GM12873 (cell line): ENCODE measurements around the gene NEMP1.

Source experiments
- CTCF ChIP-seq: IDR thresholded peaks from 2 replicates; pipeline ENCODE4 v1.5.1; 2012; ENCODE audit warnings: low read depth, mild to moderate bottlenecking, moderate library complexity, low read length, control low read depth; ENCODE audit not compliant: insufficient read depth; ENCODE audit errors: missing control alignments

Gene NEMP1

GRCh38 chr12:57095440-57095839 is 16.8 kb upstream of the NEMP1 start:
- no peak for TF ChIP-seq CTCF

- no peak for TF ChIP-seq CTCF
Measured at GRCh38 chr12:57094208-57095160, 15.9 kb upstream of the NEMP1 start.

GRCh38 chr12:57093415-57094207 is 15.0 kb upstream of the NEMP1 start:
- peak; percentile 70 for TF ChIP-seq CTCF

GRCh38 chr12:57092876-57093414 is 14.4 kb upstream of the NEMP1 start:
- no peak for TF ChIP-seq CTCF

GRCh38 chr12:57092529-57092862 is 13.9 kb upstream of the NEMP1 start:
- TF ChIP-seq CTCF, result no peak

- no peak for TF ChIP-seq CTCF
Measured at GRCh38 chr12:57091638-57092528, 13.3 kb upstream of the NEMP1 start.
